GM23338 (cell line): ENCODE results near the gene MARCHF9. TPM values are rescaled to one million over a fixed set of nuclear protein-coding genes. Genes with fewer than 3 reads are reported as not detected.

Source experiments
- ATAC-seq: fragments of 200-7000 bp; cut with Tn5 transposase; 3 replicates; pipeline ENCODE4 v1.9.1; 2020
- DNase-seq: peaks from one replicate; pipeline ENCODE4 v3.0.0-alpha.2; 2015; ENCODE audit warnings: low spot score
- H2AFZ ChIP-seq: fragments of 200-600 bp; sonication (generic); 2 replicates; pipeline ENCODE4 v1.8.0; 2016; ENCODE audit warnings: antibody characterized with exemption, mild to moderate bottlenecking, moderate library complexity
- H3F3A ChIP-seq: fragments of 200-600 bp; sonication (generic); replicated peaks from 2 replicates; pipeline ENCODE4 v1.8.0; 2017; ENCODE audit warnings: antibody characterized with exemption, mixed run types, low read depth
- H3K27ac ChIP-seq: fragments of 200-600 bp; sonication (generic); 2 replicates; pipeline ENCODE4 v1.6.1; 2016; ENCODE audit warnings: low read depth
- H3K27me3 ChIP-seq: fragments of 200-600 bp; sonication (generic); 2 replicates; pipeline ENCODE4 v1.8.0; 2016; ENCODE audit warnings: mild to moderate bottlenecking, mixed run types, moderate library complexity; ENCODE audit not compliant: insufficient read depth
- H3K36me3 ChIP-seq: fragments of 200-600 bp; sonication (generic); 2 replicates; pipeline ENCODE4 v1.8.0; 2016; ENCODE audit warnings: mild to moderate bottlenecking; ENCODE audit not compliant: insufficient read depth
- H3K4me1 ChIP-seq: fragments of 200-600 bp; sonication (generic); 2 replicates; pipeline ENCODE4 v1.8.0; 2016; ENCODE audit warnings: mild to moderate bottlenecking, moderate library complexity; ENCODE audit not compliant: insufficient read depth
- H3K4me2 ChIP-seq: fragments of 200-600 bp; sonication (generic); 2 replicates; pipeline ENCODE4 v1.7.1; 2017; ENCODE audit warnings: mixed run types
- H3K4me3 ChIP-seq: fragments of 200-600 bp; sonication (generic); 2 replicates; pipeline ENCODE4 v1.6.1; 2016; ENCODE audit warnings: mixed run types
- H3K79me2 ChIP-seq: fragments of 200-600 bp; sonication (generic); replicated peaks from 2 replicates; pipeline ENCODE4 v1.8.0; 2017; ENCODE audit warnings: mild to moderate bottlenecking; ENCODE audit not compliant: insufficient read depth
- H3K9me2 ChIP-seq: fragments of 200-600 bp; sonication (generic); 2 replicates; pipeline ENCODE4 v1.8.0; 2017; ENCODE audit not compliant: insufficient read depth
- H4K20me1 ChIP-seq: fragments of 200-600 bp; sonication (generic); replicated peaks from 2 replicates; pipeline ENCODE4 v1.8.0; 2017; ENCODE audit warnings: mild to moderate bottlenecking; ENCODE audit not compliant: insufficient read depth
- H3K27ac Mint-ChIP-seq: 2 replicates; pipeline ENCODE4 v1.8.0; 2020; ENCODE audit warnings: inconsistent platforms, mild to moderate bottlenecking, moderate library complexity, mixed read lengths
- H3K27me3 Mint-ChIP-seq: 3 replicates; pipeline ENCODE4 v1.8.0; 2022; ENCODE audit warnings: low read depth, mild to moderate bottlenecking, moderate library complexity, mixed read lengths, inconsistent platforms; ENCODE audit not compliant: insufficient read depth, poor library complexity
- H3K36me3 Mint-ChIP-seq: 3 replicates; pipeline ENCODE4 v1.8.0; 2021; ENCODE audit warnings: low read depth, mild to moderate bottlenecking, inconsistent platforms, moderate library complexity, mixed read lengths
- H3K4me1 Mint-ChIP-seq: 3 replicates; pipeline ENCODE4 v1.8.0; 2020; ENCODE audit warnings: mild to moderate bottlenecking, inconsistent platforms, mixed read lengths
- H3K4me3 Mint-ChIP-seq: 3 replicates; pipeline ENCODE4 v1.8.0; 2021; ENCODE audit warnings: moderate library complexity, mild to moderate bottlenecking, inconsistent platforms, mixed read lengths
- H3K9me3 Mint-ChIP-seq: 3 replicates; pipeline ENCODE4 v1.8.0; 2020; ENCODE audit warnings: moderate library complexity, mild to moderate bottlenecking, inconsistent platforms, mixed read lengths
- CREB1 ChIP-seq: fragments of 250-450 bp; sonication (Bioruptor Pico); IDR thresholded peaks from 2 replicates; pipeline ENCODE4 v1.5.0; 2020; ENCODE audit warnings: low read depth, mild to moderate bottlenecking, moderate library complexity
- EZH2 ChIP-seq: fragments of 200-600 bp; sonication (generic); IDR thresholded peaks from one replicate; pipeline ENCODE4 v1.8.0; 2017; ENCODE audit warnings: antibody characterized with exemption, mild to moderate bottlenecking, low read depth; ENCODE audit not compliant: unreplicated experiment
- EZH2phosphoT487 ChIP-seq: fragments of 200-600 bp; sonication (generic); IDR thresholded peaks from one replicate; pipeline ENCODE4 v1.8.1; 2018; ENCODE audit warnings: antibody characterized with exemption; ENCODE audit not compliant: unreplicated experiment
- JUNB ChIP-seq: IDR thresholded peaks from one replicate; pipeline ENCODE4 v1.6.1; 2016; ENCODE audit warnings: antibody characterized with exemption; ENCODE audit not compliant: unreplicated experiment
- NANOG ChIP-seq: IDR thresholded peaks from 2 replicates; pipeline ENCODE4 v1.6.1; 2016; ENCODE audit warnings: antibody characterized with exemption, borderline replicate concordance
- POLR2AphosphoS5 ChIP-seq: IDR thresholded peaks from 2 replicates; pipeline ENCODE4 v1.6.1; 2016; ENCODE audit warnings: antibody characterized with exemption, low read depth
- STAT1 ChIP-seq: IDR thresholded peaks from one replicate; pipeline ENCODE4 v1.6.1; 2016; ENCODE audit warnings: antibody characterized with exemption; ENCODE audit not compliant: unreplicated experiment
- ZNF114 ChIP-seq: fragments of 250-450 bp; sonication (Bioruptor Pico); IDR thresholded peaks from 2 replicates; pipeline ENCODE4 v1.5.0; 2020; ENCODE audit warnings: mild to moderate bottlenecking, moderate library complexity
- polyA plus RNA-seq: library from polyadenylated mRNA; unstranded; fragments of >200 nt; fragmentation: Nextera tagmentation; extraction: Ambion mirVana; gene quantifications from 2 replicates; pipeline ENCODE4 v1.2.1, GENCODE V29; 2016
- total RNA-seq: library from RNA; depleted of rRNA; stranded (reverse); fragments of >200 nt; shearing (Covaris generic); gene quantifications from 2 replicates; pipeline ENCODE4 v1.2.3, GENCODE V29; 2014
- TF ChIP-seq, protein P1 (sequence below): IDR thresholded peaks from one replicate; pipeline ENCODE4 v1.6.1; 2018; ENCODE audit warnings: antibody characterized with exemption; ENCODE audit not compliant: unreplicated experiment
- TF ChIP-seq, protein P2 (sequence below), 2 experiments: fragments of 200-600 bp in 1 of 2; sonication (generic) in 1 of 2; conservative IDR thresholded peaks; 2 replicates each; pipeline versions ENCODE4 v1.5.1 to v1.6.1; 2016 to 2017; ENCODE audit warnings: antibody characterized with exemption in 2 of 2, low read depth in 2 of 2, mild to moderate bottlenecking in 2 of 2, moderate library complexity in 1 of 2

The MARCHF9 gene
- total and polyA plus RNA-seq, 2 experiments from 2014 or later: 2.9 to 3.3 TPM

DNA sequence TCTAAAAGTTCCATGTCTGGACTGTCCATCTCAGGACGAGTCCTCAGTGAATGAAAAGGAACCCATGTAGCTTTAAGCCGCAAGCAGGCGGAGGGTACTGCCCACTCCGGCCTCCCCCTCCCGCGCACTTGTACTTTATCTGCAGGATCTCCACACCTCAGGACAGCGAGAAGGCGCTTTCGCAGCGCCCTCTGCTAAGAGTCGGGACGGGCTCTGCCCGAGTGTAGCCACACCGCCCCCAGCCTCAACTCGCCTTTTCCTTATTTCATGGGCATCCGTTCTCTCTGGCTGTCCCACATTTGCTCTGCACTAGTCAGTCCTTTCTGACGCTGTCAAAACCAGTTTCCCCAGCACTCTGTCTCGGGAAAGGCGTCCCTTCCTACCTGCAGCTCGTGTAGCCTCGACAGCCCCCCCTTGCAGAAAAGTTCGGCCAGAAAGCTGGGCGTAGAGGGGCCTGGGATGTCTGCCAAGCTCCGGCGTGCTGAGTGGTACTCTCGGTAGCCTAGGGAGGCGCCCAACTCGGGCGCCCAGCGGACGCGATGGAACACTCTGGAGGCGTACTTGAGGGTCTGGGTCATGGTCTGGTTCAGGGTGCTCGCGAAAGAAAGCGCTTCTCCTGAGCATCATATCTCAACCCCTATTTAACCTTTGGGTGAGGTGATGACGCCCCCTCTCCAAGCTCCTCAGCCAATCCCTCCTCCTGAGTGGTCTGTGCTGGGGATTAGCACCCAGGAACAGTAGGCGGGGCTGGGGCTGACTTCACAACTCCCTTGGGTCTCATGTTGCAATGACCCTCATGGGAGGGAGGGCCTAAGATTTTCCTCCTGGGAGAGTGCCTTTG is 11.8 kb downstream of the MARCHF9 start, which contains the start of gene CYP27B1:
Gene CYP27B1 (minus strand): TSS at position 615 of the 841 bp plus-strand sequence. CDS start 37 bp downstream, at position 578.
- Mint-ChIP-seq H3K27ac (no peak within 1 kb of the TSS), H3K4me3 (peak within 1 kb of the TSS; percentile 68), H3K9me3 (no peaks in the 10 kb centered on the region), H3K27me3 (peaks cover 42% of the 10 kb centered on the region), H3K36me3 (peaks cover 35% of the 10 kb centered on the region), H3K4me1 (peaks cover 39% of the 10 kb centered on the region)
- no peaks in the 10 kb centered on the region for H3K9me2 ChIP-seq
- H3K4me1 ChIP-seq: peaks cover 21% of the 10 kb centered on the region; the same call in 1 of the 2 replicates
- H3K4me2 ChIP-seq: peak within 1 kb of the TSS; percentile 97
- H3K27ac ChIP-seq: no peak within 1 kb of the TSS
- peak within 1 kb of the TSS; percentile 83 for H3K4me3 ChIP-seq
- no peaks in the 10 kb centered on the region for H3K79me2 ChIP-seq
- peaks cover 63% of the 10 kb centered on the region for H3K27me3 ChIP-seq
- no peak within 1 kb of the TSS; the same call in 1 of the 2 replicates for H2AFZ ChIP-seq
- DNase-seq (peak; percentile 86), ATAC-seq (peak; percentile 54)
- H3K36me3 ChIP-seq: no peaks in the 10 kb centered on the region; the same call in 1 of the 2 replicates
- H3F3A ChIP-seq: peaks cover 11% of the 10 kb centered on the region
- 0 out of 2 replicates have a peak, but pooled peaks cover 7% of the 10 kb centered on the region for H4K20me1 ChIP-seq
- TF ChIP-seq POLR2AphosphoS5 (peak; percentile 34; the same call in 1 of the 2 replicates), STAT1 (no peak), EZH2phosphoT487 (no peak), EZH2 (peak; percentile 30)
- TF ChIP-seq, protein P1, sequence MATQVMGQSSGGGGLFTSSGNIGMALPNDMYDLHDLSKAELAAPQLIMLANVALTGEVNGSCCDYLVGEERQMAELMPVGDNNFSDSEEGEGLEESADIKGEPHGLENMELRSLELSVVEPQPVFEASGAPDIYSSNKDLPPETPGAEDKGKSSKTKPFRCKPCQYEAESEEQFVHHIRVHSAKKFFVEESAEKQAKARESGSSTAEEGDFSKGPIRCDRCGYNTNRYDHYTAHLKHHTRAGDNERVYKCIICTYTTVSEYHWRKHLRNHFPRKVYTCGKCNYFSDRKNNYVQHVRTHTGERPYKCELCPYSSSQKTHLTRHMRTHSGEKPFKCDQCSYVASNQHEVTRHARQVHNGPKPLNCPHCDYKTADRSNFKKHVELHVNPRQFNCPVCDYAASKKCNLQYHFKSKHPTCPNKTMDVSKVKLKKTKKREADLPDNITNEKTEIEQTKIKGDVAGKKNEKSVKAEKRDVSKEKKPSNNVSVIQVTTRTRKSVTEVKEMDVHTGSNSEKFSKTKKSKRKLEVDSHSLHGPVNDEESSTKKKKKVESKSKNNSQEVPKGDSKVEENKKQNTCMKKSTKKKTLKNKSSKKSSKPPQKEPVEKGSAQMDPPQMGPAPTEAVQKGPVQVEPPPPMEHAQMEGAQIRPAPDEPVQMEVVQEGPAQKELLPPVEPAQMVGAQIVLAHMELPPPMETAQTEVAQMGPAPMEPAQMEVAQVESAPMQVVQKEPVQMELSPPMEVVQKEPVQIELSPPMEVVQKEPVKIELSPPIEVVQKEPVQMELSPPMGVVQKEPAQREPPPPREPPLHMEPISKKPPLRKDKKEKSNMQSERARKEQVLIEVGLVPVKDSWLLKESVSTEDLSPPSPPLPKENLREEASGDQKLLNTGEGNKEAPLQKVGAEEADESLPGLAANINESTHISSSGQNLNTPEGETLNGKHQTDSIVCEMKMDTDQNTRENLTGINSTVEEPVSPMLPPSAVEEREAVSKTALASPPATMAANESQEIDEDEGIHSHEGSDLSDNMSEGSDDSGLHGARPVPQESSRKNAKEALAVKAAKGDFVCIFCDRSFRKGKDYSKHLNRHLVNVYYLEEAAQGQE: no peak

DNA sequence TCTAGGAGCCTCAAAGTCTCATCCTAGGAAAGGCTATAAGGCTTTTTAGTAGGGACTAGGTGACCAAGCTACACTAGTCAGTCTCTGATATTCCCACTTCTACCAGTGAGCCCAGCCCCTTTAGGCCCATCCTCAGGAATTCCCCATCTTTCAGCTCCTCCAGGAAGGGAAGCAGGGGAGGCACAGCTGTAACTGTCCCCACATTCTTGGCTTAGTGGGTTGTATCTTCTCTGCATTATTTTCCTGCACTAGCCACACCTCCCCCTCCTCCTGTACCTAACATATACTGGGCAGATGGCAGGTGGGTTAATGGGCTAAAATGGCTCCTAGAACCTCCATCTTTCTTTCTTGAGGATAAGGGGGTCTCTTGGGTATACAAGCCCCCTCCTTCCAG is 12.4 kb downstream of the MARCHF9 start:
- TF ChIP-seq, protein P1: no peak
- TF ChIP-seq POLR2AphosphoS5 (no peak), CREB1 (CRISPR knock-in tag) (no peak), STAT1 (no peak), ZNF114 (CRISPR knock-in tag) (no peak), EZH2 (no peak), NANOG (no peak), JUNB (no peak)
- TF ChIP-seq, protein P2, sequence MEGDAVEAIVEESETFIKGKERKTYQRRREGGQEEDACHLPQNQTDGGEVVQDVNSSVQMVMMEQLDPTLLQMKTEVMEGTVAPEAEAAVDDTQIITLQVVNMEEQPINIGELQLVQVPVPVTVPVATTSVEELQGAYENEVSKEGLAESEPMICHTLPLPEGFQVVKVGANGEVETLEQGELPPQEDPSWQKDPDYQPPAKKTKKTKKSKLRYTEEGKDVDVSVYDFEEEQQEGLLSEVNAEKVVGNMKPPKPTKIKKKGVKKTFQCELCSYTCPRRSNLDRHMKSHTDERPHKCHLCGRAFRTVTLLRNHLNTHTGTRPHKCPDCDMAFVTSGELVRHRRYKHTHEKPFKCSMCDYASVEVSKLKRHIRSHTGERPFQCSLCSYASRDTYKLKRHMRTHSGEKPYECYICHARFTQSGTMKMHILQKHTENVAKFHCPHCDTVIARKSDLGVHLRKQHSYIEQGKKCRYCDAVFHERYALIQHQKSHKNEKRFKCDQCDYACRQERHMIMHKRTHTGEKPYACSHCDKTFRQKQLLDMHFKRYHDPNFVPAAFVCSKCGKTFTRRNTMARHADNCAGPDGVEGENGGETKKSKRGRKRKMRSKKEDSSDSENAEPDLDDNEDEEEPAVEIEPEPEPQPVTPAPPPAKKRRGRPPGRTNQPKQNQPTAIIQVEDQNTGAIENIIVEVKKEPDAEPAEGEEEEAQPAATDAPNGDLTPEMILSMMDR (conservative IDR thresholded peaks at IDR 0.05; ENCODE audit: low read depth in 2 of 2): no peak
- H3K4me3 ChIP-seq: peak overlapping the region; percentile 83
- peak overlapping the region; percentile 97 for H3K4me2 ChIP-seq
- H3K27me3 Mint-ChIP-seq: peaks cover 45% of the 10 kb centered on the region
- peaks cover 57% of the 10 kb centered on the region for H3K27me3 ChIP-seq
- H3K27ac Mint-ChIP-seq: no peak overlapping the region
- peaks cover 21% of the 10 kb centered on the region; the same call in 1 of the 2 replicates for H3K4me1 ChIP-seq
- H3K4me3 Mint-ChIP-seq: peak overlapping the region; percentile 68
- H3K9me3 Mint-ChIP-seq: no peaks in the 10 kb centered on the region
- H2AFZ ChIP-seq: no peak overlapping the region
- no peak for DNase-seq
- peaks cover 35% of the 10 kb centered on the region for H3K36me3 Mint-ChIP-seq
- H4K20me1 ChIP-seq: 0 out of 2 replicates have a peak, but pooled peaks cover 7% of the 10 kb centered on the region
- no peak overlapping the region for H3K27ac ChIP-seq
- no peaks in the 10 kb centered on the region; the same call in 1 of the 2 replicates for H3K36me3 ChIP-seq
- ATAC-seq: no peak
- H3F3A ChIP-seq: peaks cover 11% of the 10 kb centered on the region
- no peaks in the 10 kb centered on the region for H3K79me2 ChIP-seq
- no peaks in the 10 kb centered on the region for H3K9me2 ChIP-seq
- H3K4me1 Mint-ChIP-seq: peaks cover 39% of the 10 kb centered on the region
